Epidermal melanocyte (primary cell): Measurements from ENCODE around the gene FN1.

ENCODE experiments used
- DNase-seq: peaks from one replicate; pipeline ENCODE4 v3.0.0; 2011; ENCODE audit warnings: low spot score; ENCODE audit not compliant: insufficient read length

FN1 gene

DNA sequence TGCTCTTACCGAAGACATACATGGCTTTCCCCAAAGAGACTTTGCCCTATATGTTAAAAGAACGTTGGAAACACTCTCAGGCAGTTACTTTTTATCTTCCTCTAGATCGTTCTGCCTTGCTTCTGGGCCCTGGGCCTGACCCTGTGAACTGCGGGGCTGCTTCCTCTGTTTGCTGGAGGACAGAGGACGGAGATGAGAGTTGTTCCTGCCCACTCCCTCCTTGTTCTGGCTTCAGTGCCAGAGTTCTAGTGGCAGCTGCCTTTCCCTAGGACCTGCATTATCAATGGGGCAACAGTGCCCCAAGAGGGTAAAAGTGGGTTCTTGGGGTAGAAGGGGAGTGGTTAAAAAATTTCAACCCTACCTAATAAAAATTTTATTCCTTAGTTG, 6.5 kb upstream of the FN1 start:
- no peak for DNase-seq

DNA sequence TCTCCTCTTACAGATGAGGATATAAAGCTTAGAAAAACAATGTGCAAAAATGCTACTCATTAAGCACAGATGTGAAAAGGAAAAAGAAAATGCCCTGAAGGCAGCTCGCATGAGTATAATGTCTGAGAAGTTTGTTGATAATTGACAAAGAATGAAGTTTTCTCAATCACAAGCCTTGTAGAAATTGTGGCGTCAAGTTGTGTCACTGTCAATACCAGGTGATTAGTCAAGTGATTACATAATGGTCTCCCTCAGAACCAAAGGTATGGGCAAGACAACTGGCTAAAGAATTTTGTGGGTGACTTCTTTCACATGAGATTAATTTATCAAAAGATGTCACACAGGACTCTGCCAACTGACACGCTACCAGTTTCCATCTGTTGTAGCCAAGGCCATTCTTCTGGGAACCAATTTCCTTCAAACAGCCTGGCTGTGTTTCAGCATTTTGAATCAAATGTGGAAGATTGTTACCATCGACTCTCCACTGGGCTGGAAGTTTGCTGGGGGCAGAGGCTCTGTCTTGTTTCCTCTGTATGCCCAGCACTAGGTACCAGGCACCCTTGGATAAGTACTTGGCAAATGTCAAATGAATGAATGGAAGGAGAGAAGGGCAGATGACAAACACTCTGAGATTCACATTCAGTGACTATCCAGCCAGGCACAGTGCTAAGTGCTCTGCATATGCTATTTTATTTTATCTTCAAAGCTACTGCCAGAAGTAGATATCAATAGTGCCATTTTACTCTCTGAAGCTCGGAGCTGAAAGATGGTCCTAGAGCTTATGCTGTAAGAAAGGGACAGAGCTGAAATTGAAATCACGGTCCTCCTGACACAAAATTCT, 5.9 kb upstream of the FN1 start:
- no peak for DNase-seq

DNA sequence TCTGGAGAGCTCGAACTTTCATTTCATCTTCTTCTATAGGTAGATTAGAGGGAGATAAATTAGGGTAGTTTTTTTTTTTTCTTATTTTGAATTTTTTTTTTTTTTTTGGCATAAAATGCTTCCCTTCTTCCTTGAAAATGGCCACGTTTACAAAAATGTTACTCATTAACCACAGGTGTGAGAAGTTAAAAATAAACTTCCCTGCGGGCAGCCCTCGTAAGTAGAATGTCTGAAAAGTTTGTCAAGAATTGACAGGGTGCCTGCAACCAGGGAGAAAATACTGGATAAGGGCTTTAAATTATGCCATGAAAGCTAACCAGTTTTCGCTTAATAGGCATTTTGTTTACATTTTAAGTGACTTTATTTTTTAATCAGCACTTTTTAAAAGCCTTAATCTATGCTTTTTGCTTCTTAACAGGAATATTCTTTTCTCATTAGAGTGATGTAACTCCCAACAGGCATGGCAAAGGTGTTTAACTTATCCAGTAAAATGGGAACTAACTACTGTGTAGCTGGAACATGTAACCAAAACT, 4.2 kb upstream of the FN1 start:
- DNase-seq = no peak

DNA sequence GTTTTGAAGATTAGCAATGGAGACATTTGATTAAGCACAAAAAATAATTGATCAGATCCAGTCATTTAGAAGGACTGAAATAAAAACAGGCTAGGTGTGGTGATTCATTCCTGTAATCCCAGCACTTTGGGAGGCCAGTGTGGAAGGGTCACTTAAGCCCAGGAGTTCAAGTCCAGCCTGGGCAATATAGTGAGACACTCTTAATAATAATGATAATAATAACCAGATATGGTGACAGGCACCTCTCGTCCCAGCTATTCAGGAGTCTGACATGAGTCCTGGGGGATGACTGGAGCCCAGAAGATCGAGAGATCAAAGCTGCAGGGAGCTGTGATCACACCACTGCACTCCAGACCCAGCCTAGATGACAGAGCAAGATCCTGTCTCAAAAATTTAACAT, 3.5 kb upstream of the FN1 start:
- DNase-seq = no peak

DNA sequence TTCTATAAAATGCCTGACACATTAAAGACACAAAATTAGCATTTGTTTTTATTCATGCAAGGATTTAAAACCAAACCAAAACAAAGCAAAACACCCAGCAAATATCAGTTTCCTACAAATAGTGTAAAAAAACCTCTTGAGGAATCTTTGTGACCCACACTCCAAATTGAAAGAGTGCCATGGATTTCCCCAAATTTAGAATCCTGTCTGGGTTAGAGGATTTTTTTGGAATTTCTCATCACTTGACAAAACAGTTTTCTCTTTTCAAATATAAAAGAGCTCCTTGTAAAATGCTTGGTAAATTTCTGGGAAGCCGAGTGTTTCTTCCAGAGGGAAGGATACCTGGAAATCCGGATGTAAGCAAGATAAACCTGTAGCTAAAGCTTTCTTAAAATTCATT, 1.7 kb upstream of the FN1 start:
- no peak for DNase-seq

DNA sequence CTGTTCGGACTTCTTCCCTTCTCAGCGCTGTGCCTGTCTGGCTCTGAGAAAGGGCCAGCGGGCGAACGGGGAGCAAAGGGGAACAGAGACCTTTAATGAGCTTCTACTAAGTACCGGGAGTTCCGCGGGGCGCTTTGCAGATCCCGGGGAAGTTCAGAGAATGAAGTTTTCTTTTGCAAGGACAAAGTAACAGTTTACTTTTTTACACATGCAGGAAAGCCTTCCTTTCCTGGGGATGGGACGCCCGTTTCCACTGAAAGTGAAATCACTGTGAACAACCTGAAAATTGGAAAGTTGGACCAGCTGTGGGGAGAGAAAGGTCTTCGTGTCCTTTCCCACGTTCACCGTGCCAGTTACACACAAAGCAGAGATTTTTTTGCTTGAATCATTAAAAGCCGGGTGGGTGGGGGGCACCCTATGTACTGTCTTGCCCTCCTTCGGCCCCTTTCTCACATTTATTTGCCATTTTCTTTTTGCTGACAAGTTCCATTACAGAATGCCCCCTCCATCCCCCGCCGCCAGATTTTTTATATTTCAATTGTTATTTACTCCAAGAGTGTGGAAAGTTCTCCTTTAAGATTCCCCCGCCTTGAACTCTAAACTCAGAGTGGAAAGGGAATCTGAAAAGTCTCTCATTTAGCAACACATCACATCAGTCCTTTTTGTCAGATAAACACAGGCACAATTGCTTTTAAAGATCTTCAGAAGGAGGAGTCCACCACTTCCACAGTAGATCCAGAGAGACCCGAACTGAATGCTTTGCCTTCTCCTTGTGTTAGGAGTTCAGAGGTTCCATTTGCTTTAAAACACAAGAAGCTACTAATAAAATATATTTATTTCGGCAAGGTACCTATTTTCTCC, 1.1 kb upstream of the FN1 start:
- DNase-seq = no peak

DNA sequence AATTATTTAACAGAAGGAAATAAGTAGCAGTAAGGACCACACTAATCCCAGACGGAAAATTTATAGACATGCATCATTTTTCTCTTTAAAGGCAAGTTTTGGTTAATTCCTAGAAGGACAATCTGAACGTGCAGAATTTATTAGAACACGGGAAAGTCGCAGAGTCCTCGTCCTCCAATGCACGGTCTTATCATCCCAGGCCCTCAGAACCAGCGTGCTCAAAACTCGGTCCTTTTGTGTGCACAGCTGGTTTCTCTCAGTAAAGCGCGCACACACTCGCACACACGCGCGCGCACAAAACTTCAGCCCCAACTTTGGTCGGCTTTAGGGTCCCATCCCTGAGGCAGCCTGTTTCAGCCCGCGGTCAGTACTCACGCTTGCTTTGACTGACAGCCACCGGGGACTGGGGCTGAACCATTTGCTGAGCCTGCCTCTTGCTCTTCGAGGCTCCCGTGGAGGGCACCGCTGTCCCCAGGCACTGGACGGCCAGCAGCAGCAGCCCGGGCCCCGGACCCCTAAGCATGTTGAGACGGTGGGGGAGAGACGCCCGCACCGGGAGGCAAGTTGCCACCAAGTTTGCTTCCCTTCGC, 493 bp downstream of the FN1 start:
- DNase-seq = peak; percentile 21

DNA sequence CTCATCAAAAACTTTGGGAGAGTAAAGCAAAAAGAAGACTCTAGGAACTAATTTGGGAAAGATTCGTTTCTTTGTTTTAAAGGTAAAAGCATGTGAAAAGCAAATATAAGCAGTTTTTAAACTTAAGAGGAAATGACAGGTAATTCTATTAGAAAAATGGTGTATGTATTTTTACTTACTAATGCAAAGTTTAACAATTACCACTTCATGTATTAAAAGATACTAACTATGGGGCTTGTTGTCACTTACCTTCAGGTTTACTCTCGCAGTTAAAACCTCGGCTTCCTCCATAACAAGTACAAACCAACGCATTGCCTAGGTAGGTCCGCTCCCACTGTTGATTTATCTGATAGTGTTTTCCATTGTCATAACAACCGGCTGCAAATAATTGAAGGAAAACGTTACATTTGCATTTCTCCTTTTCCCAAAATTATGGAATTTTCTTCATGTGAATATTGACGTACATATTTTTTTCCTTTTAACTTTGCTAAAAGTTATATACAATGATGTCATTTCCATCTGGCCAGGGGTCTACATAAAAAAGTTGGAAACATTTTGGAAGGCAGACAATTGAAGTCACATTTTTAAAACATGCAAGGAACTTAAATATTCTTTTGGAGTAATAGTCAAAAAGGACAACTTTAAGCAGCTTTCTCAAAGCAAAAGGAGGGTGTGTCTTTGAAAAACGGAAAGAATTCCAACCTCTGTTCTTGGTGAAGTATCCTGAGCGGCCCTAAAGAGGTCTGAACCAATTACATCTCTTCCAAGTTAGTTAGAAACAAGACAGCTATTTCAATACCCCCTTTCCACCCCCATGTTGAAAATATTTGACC, 1.2 kb downstream of the FN1 start:
- DNase-seq = no peak

DNA sequence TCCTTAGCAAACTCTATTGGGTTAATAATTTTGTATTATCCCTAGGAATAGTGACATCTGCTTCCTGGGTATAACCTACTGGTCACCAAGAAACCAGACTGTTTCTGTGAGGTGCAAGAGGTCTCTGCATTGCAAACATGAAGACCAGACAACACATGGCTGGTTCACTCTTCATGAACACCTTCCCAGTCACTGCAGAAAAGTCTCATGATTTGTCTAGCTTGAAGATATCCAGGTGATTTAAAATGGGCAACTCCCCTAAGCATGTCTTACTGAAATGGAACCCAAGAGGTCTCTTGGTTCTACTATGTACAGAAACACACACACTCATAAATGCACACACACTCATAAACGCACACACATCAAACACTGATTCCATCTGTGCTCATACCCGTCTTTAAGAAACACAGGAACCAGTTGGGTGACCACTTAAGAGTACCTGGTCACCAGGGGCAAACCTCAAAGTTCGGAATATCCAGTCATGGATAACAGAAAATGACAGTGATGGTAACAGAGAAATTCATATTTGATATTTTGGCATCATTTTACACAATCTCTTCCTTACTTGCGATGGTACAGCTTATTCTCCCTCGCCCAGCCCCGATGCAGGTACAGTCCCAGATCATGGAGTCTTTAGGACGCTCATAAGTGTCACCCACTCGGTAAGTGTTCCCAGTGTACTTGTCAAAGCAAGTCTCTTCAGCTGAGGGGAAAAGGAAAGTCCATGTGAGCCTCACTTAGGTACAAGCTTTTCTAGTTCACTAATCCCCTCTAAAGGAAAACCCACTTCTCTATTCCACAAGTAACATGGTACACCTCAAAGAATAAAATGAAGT, 2.9 kb downstream of the FN1 start:
- DNase-seq = no peak

DNA sequence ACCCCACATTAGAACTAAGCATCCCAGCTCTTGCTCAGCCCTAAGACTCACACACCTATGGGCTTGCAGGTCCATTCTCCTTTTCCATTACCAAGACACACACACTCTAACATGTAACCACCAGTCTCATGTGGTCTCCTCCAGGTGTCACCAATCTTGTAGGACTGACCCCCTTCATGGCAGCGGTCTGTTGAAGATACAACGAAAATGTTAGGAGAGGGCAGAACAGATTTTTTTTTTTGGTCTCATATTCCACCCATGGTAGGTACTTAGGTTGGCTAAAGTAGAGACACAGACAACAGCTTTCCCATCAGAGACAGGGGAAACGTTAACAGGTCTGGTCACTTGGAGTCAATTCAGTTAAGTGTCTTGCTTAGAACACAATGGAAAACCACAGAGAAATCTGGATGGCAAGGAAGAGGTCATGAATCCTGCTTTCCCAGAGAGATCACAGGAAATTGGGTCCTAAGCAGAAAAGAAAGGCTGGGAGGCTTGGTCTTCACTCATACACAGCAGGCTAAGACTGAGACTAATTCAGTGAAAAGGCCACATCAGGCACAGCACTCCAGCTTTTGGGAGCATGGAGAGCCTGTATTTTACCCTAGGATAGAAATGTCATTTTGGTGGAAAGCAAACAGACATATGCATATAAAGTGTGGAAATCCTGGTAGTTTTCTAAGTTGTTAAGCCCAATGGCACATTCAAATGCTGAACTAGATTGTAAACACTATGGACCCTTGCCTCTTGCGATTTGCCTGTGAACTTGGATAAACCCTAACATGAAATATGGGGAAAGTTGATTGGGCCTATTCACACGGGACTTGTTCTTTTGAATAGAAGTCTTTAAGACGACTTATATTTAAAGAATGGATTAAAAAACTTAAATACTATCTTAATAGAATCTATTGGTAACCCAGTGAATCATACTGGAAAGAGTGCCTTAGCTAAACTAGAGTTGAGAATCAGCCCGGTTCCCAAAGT, 3.8 kb downstream of the FN1 start:
- DNase-seq = no peak

DNA sequence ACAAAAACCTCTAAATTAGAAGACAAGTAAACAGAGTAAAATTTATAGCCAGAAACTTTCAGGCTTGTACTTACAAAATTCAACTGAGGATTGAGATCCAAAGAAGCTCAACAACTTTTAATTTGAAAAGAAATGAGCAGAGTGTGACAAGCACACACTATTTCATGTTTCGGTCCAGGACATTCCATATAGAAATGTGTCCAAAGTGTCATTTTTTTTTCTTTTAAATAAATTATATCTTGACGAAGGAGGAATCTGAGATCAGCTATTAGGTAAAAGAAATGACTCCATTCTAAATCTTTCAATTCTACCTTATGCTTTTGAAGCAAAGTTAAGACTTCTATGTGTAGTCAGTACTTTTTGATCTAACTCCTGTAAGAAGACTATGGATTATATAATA, 4.6 kb downstream of the FN1 start:
- DNase-seq = no peak

DNA sequence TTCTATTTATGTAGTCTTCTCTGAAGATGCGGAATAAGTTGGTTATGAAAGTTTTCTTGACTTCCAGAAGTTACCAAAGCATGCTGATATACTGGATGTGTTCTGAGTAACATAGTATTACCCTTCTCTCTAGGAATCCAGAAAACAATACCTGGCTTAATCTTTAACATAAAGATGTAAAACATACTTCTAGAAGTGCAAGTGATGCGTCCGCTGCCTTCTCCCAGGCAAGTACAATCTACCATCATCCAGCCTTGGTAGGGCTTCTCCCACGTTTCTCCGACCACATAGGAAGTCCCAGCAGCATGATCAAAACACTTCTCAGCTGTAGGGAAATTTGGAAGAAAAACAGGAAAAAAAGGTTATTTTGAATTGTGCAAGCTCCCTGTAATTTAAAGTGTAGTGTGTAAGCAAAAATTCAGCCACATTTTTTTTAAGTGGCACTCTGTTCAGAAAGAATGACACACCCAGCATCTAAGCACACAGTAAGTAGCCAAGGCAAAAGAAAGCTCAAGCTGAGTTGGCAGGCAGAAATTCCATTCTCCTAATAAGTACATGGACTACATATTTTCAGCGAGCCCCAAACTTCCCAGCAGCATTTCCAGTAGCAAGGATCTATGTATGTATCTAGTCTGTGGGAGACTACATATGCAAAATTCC, 5.2 kb downstream of the FN1 start:
- DNase-seq = no peak

DNA sequence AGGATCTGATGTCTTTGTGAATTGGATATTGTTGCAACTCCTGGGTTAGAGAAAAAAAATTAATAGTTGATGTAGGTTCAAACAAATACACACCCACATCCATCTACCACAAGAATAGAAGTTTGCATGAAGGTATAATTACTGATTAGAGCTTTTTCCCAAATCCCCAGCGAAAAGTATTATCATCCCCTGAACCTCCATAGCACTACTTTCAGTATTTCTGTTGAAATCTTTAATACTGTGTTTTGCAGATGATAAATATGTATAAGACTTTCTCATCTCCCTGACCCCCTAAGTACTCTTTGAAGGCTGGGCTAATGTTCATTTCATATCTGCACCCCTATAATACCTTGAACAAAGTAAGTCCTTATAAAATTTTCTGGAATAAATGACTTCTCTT, 6.4 kb downstream of the FN1 start:
- no peak for DNase-seq

DNA sequence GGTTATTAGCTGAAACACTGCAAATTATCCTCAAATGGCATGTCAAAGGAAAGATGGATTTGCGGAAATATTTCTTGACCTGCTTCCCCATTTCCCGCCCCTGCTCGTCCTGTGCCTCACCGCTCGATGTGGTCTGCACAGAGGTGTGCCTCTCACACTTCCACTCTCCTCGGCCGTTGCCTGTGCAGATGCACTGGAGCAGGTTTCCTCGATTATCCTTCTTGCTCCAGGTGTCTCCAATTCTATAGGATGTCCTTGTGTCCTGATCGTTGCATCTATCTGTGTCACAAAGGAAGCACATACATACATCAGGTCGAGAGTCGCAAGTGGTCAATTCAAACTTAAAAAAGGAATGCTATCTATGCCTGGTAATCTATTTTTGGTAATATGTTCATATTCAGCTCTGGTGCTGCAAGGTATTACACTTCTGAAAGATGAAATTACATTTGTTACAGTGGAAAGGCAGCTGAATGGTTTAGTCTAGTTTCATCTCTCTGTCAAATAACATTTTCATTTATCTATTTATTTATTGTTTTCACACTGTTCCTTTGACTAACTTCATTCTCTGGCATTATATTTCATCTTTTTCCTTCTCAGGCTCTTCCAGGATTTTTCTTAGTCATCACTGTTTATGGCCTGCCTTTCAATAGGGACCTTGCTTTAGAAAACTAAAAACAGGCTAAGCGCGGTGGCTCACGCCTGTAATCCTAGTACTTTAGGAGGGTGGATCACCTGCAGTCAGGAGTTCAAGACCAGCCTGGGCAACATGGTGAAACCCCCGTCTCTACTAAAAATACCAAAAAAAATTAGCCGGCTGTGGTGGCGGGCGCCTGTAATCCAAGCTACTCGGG, 7.6 kb downstream of the FN1 start:
- no peak for DNase-seq

DNA sequence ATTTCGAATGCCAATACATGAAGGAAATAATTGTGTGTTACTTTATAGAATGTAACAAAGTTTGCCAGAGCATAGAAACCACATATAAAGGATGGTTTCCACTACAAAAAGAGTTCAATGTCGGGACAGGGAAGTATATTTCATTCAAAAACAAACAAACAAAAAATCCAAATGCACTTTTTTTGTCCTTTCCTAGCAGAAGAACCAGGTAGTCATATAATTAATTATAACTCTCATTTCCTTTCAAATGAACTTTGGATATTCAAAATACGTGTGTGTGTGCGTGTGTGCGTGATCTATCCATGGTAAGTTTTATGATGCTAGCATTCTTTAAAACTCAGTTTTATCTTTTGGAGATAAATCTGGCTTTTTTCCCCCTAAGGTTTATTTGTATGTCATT, 8.3 kb downstream of the FN1 start:
- DNase-seq = no peak

DNA sequence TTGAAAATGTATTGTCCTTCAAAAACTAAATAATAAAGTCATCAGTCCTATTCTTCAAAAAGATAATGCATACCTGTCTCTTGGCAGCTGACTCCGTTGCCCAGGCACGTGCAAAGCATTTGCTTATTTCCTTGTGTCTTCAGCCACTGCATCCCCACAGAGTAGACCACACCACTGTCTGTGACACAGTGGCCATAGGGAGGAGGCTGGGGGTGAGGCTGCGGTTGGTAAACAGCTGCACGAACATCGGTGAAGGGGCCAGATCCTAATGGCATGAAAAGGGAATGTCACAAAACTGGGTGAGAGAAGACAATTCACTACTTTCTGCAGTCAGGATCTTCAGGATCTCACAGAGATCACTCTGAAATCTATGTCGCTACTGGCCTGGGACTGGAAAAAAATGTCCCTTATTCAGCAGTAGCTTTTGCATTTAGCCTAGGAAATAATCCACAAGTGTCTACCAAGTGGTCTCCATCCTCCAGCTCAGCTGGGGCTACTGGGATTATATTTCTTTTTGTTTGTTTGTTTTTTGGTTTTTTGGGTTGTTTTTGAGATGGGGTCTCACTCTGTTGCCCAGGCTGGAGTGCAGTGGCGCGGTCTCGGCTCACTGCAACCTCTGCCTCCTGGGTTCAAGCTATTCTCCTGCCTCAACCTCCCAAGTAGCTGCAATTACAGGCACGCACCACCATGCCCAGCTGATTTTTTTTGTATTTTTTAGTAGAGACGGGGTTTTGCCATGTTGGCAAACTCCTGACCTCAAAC, 10.7 kb downstream of the FN1 start:
- no peak for DNase-seq
